ENCODE measurements around the gene ACOX3.

The ACOX3 gene

GRCh38 chr4:8331575-8331955 is 109.0 kb downstream of the ACOX3 start:
- no peaks in the 10 kb centered on the region for H3K4me1 ChIP-seq (ENCODE audit: low read depth, poor library complexity, severe bottlenecking)
- no peak overlapping the region for H3K4me3 ChIP-seq (IDR thresholded peaks at IDR 0.05; ENCODE audit: insufficient read depth, low read depth, low read length)
- H3K27me3 ChIP-seq (ENCODE audit: insufficient read depth, low read depth) = no peaks in the 10 kb centered on the region

GRCh38 chr4:8330821-8331574 is 109.5 kb downstream of the ACOX3 start:
- Histone ChIP-seq H2AFZ (ENCODE audit: low read depth) (no peak overlapping the region), H3K36me3 (ENCODE audit: insufficient read depth) (no peaks in the 10 kb centered on the region), H3K27ac (no peak overlapping the region), H3K4me1 (ENCODE audit: low read depth, poor library complexity, severe bottlenecking) (no peaks in the 10 kb centered on the region), H3K79me2 (ENCODE audit: insufficient read depth, low read depth) (no peaks in the 10 kb centered on the region), H3K9ac (no peak overlapping the region), H3K4me3 (IDR thresholded peaks at IDR 0.05; ENCODE audit: insufficient read depth, low read depth, low read length) (no peak overlapping the region), H3K27me3 (ENCODE audit: insufficient read depth, low read depth) (no peaks in the 10 kb centered on the region), H4K20me1 (ENCODE audit: insufficient read depth) (no peaks in the 10 kb centered on the region), H3K4me2 (no peak overlapping the region)
- TF ChIP-seq CTCF (conservative IDR thresholded peaks at IDR 0.05; ENCODE audit: low read depth, low read length) = no peak

More at GRCh38 chr4:8331575-8331955, 109.0 kb downstream of the ACOX3 start:
- H3K27ac ChIP-seq = no peak overlapping the region
- TF ChIP-seq CTCF (conservative IDR thresholded peaks at IDR 0.05; ENCODE audit: low read depth, low read length) = no peak
- no peak overlapping the region for H3K4me2 ChIP-seq
- H3K79me2 ChIP-seq (ENCODE audit: insufficient read depth, low read depth) = no peaks in the 10 kb centered on the region
- H3K36me3 ChIP-seq (ENCODE audit: insufficient read depth) = no peaks in the 10 kb centered on the region
- no peaks in the 10 kb centered on the region for H4K20me1 ChIP-seq (ENCODE audit: insufficient read depth)
- no peak overlapping the region for H3K9ac ChIP-seq
- H2AFZ ChIP-seq (ENCODE audit: low read depth) = no peak overlapping the region

GRCh38 chr4:8329859-8330761 is 110.4 kb downstream of the ACOX3 start:
- TF ChIP-seq CTCF (conservative IDR thresholded peaks at IDR 0.05; ENCODE audit: low read depth, low read length) = no peak
- Histone ChIP-seq H3K4me3 (IDR thresholded peaks at IDR 0.05; ENCODE audit: insufficient read depth, low read depth, low read length) (no peak overlapping the region), H3K36me3 (ENCODE audit: insufficient read depth) (no peaks in the 10 kb centered on the region), H3K4me1 (ENCODE audit: low read depth, poor library complexity, severe bottlenecking) (no peaks in the 10 kb centered on the region), H2AFZ (ENCODE audit: low read depth) (no peak overlapping the region), H3K27ac (no peak overlapping the region), H3K79me2 (ENCODE audit: insufficient read depth, low read depth) (no peaks in the 10 kb centered on the region), H4K20me1 (ENCODE audit: insufficient read depth) (no peaks in the 10 kb centered on the region), H3K9ac (no peak overlapping the region), H3K4me2 (no peak overlapping the region), H3K27me3 (ENCODE audit: insufficient read depth, low read depth) (no peaks in the 10 kb centered on the region)

- Histone ChIP-seq H3K4me2 (no peak overlapping the region), H3K4me1 (ENCODE audit: low read depth, poor library complexity, severe bottlenecking) (no peaks in the 10 kb centered on the region), H4K20me1 (ENCODE audit: insufficient read depth) (no peaks in the 10 kb centered on the region), H3K27ac (no peak overlapping the region), H2AFZ (ENCODE audit: low read depth) (no peak overlapping the region), H3K9ac (no peak overlapping the region), H3K36me3 (ENCODE audit: insufficient read depth) (no peaks in the 10 kb centered on the region), H3K4me3 (IDR thresholded peaks at IDR 0.05; ENCODE audit: insufficient read depth, low read depth, low read length) (no peak overlapping the region), H3K79me2 (ENCODE audit: insufficient read depth, low read depth) (no peaks in the 10 kb centered on the region), H3K27me3 (ENCODE audit: insufficient read depth, low read depth) (no peaks in the 10 kb centered on the region)
- TF ChIP-seq CTCF (conservative IDR thresholded peaks at IDR 0.05; ENCODE audit: low read depth, low read length) = no peak
These were observed 111.0 kb downstream of the ACOX3 start for GRCh38 chr4:8329560-8329858.

Data from KMS-11 (cell line).